Astrocyte of the spinal cord (primary cell): Measurements from ENCODE around the gene OTOS.

Experiments used
- DNase-seq: peaks from one replicate; pipeline ENCODE4 v3.0.0; 2011; ENCODE audit warnings: low read depth, low spot score
- H3K4me3 ChIP-seq: 2 replicates; pipeline ENCODE4 v1.5.1; 2011; ENCODE audit warnings: low read depth, mild to moderate bottlenecking, low read length, moderate library complexity
- in situ Hi-C: cut with HindIII; loops from 2 replicates; pipeline ENCODE4 v1.10.0; 2017; ENCODE audit warnings: low sequenced_read_pairs
- TF ChIP-seq, protein P1 (sequence below): IDR thresholded peaks from 2 replicates; pipeline ENCODE4 v1.5.1; 2012; ENCODE audit warnings: low read depth, mild to moderate bottlenecking, low read length, inconsistent platforms

The OTOS gene

DNA sequence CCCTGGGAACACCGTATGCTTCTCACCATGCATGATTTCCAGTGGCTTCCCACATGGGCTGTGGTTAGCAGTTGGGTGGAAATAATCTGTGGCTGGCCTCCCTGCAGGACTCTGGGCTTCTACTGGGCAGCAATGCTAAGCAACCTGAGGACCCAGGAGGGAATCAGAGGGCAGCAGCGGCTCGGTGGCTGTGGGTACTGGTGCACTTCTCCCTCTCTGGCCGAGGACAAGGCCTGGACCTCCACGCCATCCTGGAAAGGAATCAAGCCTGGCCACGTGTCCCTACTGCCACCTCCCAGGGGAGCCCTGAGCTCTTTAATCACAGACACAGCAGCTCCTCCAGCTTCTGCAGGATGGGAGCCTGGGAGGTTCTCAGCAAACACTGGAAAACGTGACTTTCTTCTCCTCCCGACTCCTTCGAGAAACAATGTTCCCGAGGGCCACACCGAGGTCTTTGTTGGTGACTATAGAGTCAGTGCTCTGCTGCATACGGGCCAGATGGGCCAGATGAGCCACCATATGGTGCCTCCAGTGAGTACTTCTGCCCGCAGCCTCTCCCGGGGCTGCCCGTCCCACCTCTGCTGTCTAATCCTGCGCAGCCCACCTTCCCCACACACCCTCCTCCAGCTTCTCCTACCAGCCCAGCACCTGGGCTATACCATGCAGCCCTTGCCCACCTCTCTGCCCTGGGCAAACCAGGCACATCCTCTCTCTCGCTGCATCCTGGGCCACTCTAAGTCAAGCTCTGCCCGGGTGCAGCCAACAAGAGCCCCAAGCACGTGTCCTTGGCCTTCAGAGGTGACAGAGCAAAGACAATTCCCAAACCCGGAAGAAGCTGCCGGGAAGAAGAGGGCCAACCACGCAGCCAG lies 42.8 kb upstream of the OTOS start:
- H3K4me3 ChIP-seq, result no peak overlapping the region
- in situ Hi-C loops, result no loop called here
- TF ChIP-seq, protein P1, sequence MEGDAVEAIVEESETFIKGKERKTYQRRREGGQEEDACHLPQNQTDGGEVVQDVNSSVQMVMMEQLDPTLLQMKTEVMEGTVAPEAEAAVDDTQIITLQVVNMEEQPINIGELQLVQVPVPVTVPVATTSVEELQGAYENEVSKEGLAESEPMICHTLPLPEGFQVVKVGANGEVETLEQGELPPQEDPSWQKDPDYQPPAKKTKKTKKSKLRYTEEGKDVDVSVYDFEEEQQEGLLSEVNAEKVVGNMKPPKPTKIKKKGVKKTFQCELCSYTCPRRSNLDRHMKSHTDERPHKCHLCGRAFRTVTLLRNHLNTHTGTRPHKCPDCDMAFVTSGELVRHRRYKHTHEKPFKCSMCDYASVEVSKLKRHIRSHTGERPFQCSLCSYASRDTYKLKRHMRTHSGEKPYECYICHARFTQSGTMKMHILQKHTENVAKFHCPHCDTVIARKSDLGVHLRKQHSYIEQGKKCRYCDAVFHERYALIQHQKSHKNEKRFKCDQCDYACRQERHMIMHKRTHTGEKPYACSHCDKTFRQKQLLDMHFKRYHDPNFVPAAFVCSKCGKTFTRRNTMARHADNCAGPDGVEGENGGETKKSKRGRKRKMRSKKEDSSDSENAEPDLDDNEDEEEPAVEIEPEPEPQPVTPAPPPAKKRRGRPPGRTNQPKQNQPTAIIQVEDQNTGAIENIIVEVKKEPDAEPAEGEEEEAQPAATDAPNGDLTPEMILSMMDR, result no peak
- no peak for DNase-seq

DNA sequence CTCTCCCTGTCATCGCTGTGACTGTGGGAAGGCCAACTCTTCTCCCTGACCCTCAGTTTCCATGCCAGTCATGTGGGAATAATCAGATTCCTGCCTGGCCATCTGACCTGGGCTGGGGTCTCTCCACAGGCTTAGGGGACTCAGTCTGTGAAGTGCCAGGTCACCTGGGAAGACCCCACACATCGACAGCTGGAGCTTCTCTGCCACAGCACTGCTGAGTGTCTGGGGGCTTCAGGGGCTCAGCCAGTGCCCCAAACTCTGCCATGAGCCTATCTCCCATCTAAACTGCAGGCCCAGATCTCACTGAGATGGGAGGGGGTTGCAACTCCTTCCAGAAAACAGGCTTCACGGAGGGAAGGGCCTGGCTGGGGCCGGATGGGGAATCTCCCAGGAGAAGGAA lies 42.0 kb upstream of the OTOS start:
- TF ChIP-seq, protein P1, result no peak
- no peak for DNase-seq
- in situ Hi-C loops, result no loop called here
- H3K4me3 ChIP-seq, result no peak overlapping the region

DNA sequence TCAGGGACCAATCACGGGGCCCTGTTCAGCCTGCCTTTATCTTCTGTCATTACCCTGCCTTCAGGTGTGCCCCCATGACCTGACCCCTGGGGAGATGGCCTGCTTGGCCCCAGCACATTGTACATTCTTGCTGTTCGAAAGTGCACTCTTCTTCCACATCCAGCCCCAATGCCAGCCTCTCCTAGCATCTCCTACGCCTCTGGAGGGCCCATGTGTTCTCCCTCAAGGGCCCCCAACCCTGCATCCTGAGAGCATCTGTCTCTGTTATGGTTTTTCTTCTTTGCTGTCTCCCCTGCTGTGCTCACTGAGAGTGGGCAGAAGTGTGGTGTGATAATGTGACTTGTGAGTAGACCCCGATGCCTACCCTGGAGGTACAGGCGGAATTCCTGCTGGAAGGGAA lies 41.5 kb upstream of the OTOS start:
- in situ Hi-C loops, result no loop called here
- TF ChIP-seq, protein P1, result no peak
- DNase-seq, result no peak
- no peak overlapping the region for H3K4me3 ChIP-seq

DNA sequence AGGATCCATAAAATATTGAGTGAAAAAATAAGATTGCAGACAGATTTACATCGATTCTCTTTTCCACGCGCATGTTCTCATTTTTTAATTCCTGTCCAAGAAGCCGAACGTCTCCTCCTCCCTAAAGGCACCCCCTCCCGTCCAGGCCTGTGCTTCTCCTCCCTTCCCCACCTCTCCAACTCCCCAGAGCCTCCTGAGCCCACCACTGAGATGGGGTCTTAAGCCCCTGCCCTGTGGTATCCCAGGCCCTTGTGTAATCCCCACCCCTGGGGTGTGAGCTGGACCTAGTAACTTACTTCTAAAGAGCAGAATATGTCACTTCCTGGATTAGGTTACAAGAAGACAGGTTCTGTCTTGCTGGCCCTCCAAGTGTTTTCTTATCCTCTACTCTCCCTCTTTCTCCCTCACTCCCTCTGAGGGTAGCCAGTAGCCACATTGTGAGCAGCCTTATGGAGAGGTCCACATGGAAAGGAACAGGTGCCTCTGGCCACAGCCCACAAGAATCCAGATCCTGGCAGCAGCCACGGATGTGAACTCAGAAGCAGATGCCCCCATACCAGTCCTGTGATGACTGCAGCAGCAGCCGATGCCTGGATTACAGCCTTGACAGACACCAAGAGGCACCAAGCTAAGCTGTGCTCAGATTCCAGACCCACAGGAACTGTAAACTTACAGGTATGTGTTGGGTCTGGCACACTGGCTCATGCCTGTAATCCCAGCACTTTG lies 39.6 kb upstream of the OTOS start:
- in situ Hi-C loops, result no loop called here
- no peak for DNase-seq
- no peak overlapping the region for H3K4me3 ChIP-seq
- TF ChIP-seq, protein P1, result no peak

DNA sequence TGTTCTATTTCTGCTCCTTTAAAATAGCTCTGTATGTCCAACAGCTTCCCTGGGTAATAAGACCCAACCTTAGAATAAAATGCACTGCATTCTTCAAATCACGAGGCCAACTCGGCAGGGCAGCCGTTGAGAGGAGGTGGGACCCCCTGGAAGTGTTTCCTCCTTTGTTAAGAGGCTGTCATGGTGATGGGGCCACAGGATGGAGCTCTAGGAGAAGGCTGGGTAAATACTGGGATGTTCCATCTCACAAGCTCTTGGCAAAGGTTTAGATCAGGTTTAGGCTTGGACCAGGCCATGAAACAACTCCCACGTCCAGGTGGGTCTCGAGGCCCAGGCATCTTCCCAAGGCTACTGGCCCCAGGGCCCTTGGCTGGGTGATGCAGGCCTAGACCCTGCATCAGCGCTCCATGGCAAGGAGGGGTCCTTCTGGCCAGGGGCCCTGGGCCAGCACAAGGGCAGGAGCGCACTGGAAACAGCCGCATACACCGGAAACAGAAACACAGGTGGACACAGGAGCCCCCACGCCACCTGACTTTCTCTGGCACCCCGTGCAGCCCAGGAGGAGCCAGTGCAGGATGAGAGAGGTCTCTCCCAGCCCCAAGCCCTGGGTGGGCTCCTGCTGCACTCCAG lies 38.8 kb upstream of the OTOS start:
- TF ChIP-seq, protein P1, result no peak
- in situ Hi-C loops, result no loop called here
- DNase-seq, result no peak
- H3K4me3 ChIP-seq, result no peak overlapping the region

DNA sequence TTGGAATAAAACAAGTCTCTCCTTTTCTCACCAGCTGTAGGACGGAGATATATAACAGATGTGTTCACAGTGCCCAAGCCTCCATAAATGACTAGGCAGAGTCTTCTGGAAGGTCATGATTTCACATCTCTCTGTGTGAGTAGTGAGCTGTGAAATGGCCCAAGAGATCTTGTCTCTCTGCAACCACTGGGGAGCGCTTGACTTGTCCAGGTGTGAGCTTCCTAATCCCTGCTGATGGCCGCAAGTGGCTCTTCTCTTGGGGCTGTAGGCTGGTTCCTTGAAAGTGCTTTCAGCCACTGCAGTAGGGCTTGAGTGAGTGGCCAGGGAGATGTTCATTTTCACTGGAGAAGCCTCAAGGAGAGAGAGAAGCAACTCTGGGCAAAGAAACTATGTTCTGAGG lies 38.1 kb upstream of the OTOS start:
- TF ChIP-seq, protein P1, result no peak
- no peak overlapping the region for H3K4me3 ChIP-seq
- in situ Hi-C loops, result no loop called here
- no peak for DNase-seq
